HG03139 (cell line): ENCODE results near the gene PSMC5.
"Not testable (repeated sequence)": the region's sequence is repeated elsewhere in the genome, so short reads cannot be mapped to it uniquely, and the experiment has no call there.

Source experiments
- ATAC-seq: cut with Tn5 transposase; IDR thresholded peaks from one replicate; pipeline ENCODE4 v1.9.1; 2021; ENCODE audit not compliant: unreplicated experiment

The PSMC5 gene

GRCh38 chr17:63838631-63839171 is 11.5 kb downstream of the PSMC5 start:
- no peak for ATAC-seq

GRCh38 chr17:63840591-63841349 is 13.5 kb downstream of the PSMC5 start:
- no peak for ATAC-seq

GRCh38 chr17:63841350-63842172 is 14.3 kb downstream of the PSMC5 start:
- no peak for ATAC-seq

GRCh38 chr17:63842173-63842539 is 14.9 kb downstream of the PSMC5 start:
- peak; percentile 18 for ATAC-seq

GRCh38 chr17:63842540-63843386 is 15.5 kb downstream of the PSMC5 start, which contains the start of gene SMARCD2:
SMARCD2 (minus strand) TSS chr17:63842685; CDS start chr17:63842674, 11 bp downstream.
- peak; percentile 73 for ATAC-seq

GRCh38 chr17:63843387-63843888 is 16.2 kb downstream of the PSMC5 start:
- ATAC-seq = not testable (repeated sequence)

- ATAC-seq = no peak
Measured at GRCh38 chr17:63843910-63844677, 16.9 kb downstream of the PSMC5 start.

- ATAC-seq = no peak
Measured at GRCh38 chr17:63845509-63845908, 18.3 kb downstream of the PSMC5 start.

GRCh38 chr17:63847525-63848249 is 20.5 kb downstream of the PSMC5 start:
- no peak for ATAC-seq

GRCh38 chr17:63848834-63849689 is 21.8 kb downstream of the PSMC5 start:
- ATAC-seq = peak; percentile 85

- ATAC-seq = no peak
Measured at GRCh38 chr17:63850401-63850800, 23.2 kb downstream of the PSMC5 start.

- ATAC-seq = no peak
Measured at GRCh38 chr17:63853260-63853659, 26.0 kb downstream of the PSMC5 start.

- no peak for ATAC-seq
Measured at GRCh38 chr17:63854709-63855108, 27.5 kb downstream of the PSMC5 start.

- no peak for ATAC-seq
Measured at GRCh38 chr17:63855185-63855584, 28.0 kb downstream of the PSMC5 start.

- not testable (repeated sequence) for ATAC-seq
Measured at GRCh38 chr17:63856425-63856824, 29.2 kb downstream of the PSMC5 start.

GRCh38 chr17:63859257-63859656 is 32.0 kb downstream of the PSMC5 start:
- no peak for ATAC-seq

GRCh38 chr17:63866625-63867024 is 39.4 kb downstream of the PSMC5 start:
- ATAC-seq = not testable (repeated sequence)
